Natural killer cell (primary cell): ENCODE measurements around the gene TAS2R42. TPM values are rescaled to one million over a fixed set of nuclear protein-coding genes. Genes with fewer than 3 reads are reported as not detected.

Source experiments
- ATAC-seq, 3 donors: fragments of 150-1000 bp in 2 of 3; fragments of 200-7000 bp in 1 of 3; cut with Tn5 transposase; 1 replicate in 1 of 3; 2 replicates in 2 of 3; pipeline ENCODE4 v1.10.0; 2021; ENCODE audit warnings: mild to moderate bottlenecking in 2 of 3, moderate library complexity in 2 of 3
- DNase-seq, 2 donors: peaks; one replicate each; pipeline versions ENCODE4 v3.0.0 to v3.0.0-alpha.2; 2013 to 2021; ENCODE audit warnings: mixed read lengths in 1 of 2
- H3K27ac ChIP-seq: one replicate; pipeline ENCODE4 v1.5.1; 2013; ENCODE audit warnings: mild to moderate bottlenecking, low read length
- H3K27me3 ChIP-seq: one replicate; pipeline ENCODE4 v1.6.1; 2013; ENCODE audit warnings: low read length; ENCODE audit not compliant: control insufficient read depth, insufficient read depth
- H3K36me3 ChIP-seq: one replicate; pipeline ENCODE4 v1.6.1; 2013; ENCODE audit warnings: low read length; ENCODE audit not compliant: control insufficient read depth, insufficient read depth
- H3K4me1 ChIP-seq: one replicate; pipeline ENCODE4 v1.6.1; 2013; ENCODE audit warnings: low read length; ENCODE audit not compliant: control insufficient read depth, insufficient read depth
- H3K4me3 ChIP-seq: one replicate; pipeline ENCODE4 v1.5.1; 2013; ENCODE audit warnings: low read length
- H3K9me3 ChIP-seq: one replicate; pipeline ENCODE4 v1.6.1; 2013; ENCODE audit warnings: low read length; ENCODE audit not compliant: control insufficient read depth, insufficient read depth
- H3K27ac Mint-ChIP-seq, 2 donors: one replicate each; pipeline ENCODE4 v1.8.0; 2022; ENCODE audit warnings: mild to moderate bottlenecking in 2 of 2, mixed read lengths in 2 of 2, moderate library complexity in 1 of 2
- H3K27me3 Mint-ChIP-seq, 2 donors: one replicate each; pipeline ENCODE4 v1.8.0; 2022; ENCODE audit warnings: low read depth in 2 of 2, mixed read lengths in 2 of 2
- H3K36me3 Mint-ChIP-seq: one replicate; pipeline ENCODE4 v1.8.0; 2022; ENCODE audit warnings: mixed read lengths
- H3K4me1 Mint-ChIP-seq, 2 donors: one replicate each; pipeline ENCODE4 v1.8.0; 2022; ENCODE audit warnings: mixed read lengths in 2 of 2
- H3K4me3 Mint-ChIP-seq: one replicate; pipeline ENCODE4 v1.8.0; 2022; ENCODE audit warnings: mild to moderate bottlenecking, moderate library complexity, mixed read lengths
- H3K9me3 Mint-ChIP-seq, 2 donors: one replicate each; pipeline ENCODE4 v1.8.0; 2022; ENCODE audit warnings: mixed read lengths in 2 of 2
- CTCF ChIP-seq: fragments of 200-600 bp; IDR thresholded peaks from one replicate; pipeline ENCODE4 v1.8.0; 2022; ENCODE audit warnings: antibody characterized with exemption
- WGBS: methylation state at CpG from one replicate; pipeline ENCODE4 v1.1.7; 2013; ENCODE audit warnings: missing lambda C conversion rate; ENCODE audit not compliant: insufficient coverage; 5-methylcytosine and 5-hydroxymethylcytosine counted together
- intact Hi-C: fragments of 100-400 bp; cut with micrococcal nuclease; formaldehyde crosslinking; loops from one replicate; pipeline ENCODE4 v1.14.2; 2022
- total RNA-seq, 4 donors: library from RNA; stranded (reverse); fragments of 120-200 nt in 1 of 4; gene quantifications; one replicate each; pipeline versions ENCODE4 v1.2.3 to v1.2.4, GENCODE V29; 2013 to 2022

TAS2R42 gene
- total RNA-seq, 3 donors from 2014 or later (not counting 1 experiment from before 2014, with no cell fraction given): not detected

DNA sequence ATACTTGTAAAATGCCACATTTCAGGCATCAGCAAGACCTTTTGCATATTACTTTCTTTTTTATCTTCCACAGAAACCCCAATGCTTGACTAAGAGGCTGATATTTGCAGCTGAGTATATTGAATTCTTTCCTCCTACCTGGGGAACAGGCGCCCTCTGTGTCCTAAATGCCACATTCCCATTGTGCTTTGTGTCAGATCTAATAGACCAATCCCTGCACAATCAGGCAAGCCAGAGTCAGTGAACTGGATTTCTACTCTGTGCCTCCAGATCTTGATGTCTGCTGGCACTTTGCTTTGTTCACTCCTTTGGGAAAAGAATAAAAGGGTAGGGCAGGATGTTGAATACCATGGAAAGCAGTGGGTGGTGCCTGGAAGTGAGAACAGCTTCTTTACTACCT is 22.4 kb upstream of the TAS2R42 start:
- no peak for DNase-seq
- no peaks in the 10 kb centered on the region for H3K36me3 ChIP-seq
- WGBS: 95% methylated on average over 1 of the region's 1 CpG
- Mint-ChIP-seq H3K27me3 (no peaks in the 10 kb centered on the region), H3K4me1 (no peaks in the 10 kb centered on the region), H3K9me3 (no peaks in the 10 kb centered on the region), H3K27ac (no peak overlapping the region), H3K4me3 (no peak overlapping the region), H3K36me3 (peaks cover 4% of the 10 kb centered on the region)
- H3K27me3 ChIP-seq: no peaks in the 10 kb centered on the region
- intact Hi-C loops: no loop called here
- H3K4me1 ChIP-seq: no peaks in the 10 kb centered on the region
- no peak for TF ChIP-seq CTCF
- no peaks in the 10 kb centered on the region for H3K9me3 ChIP-seq
- no peak for ATAC-seq
- H3K27ac ChIP-seq: no peak overlapping the region
- H3K4me3 ChIP-seq: no peak overlapping the region

DNA sequence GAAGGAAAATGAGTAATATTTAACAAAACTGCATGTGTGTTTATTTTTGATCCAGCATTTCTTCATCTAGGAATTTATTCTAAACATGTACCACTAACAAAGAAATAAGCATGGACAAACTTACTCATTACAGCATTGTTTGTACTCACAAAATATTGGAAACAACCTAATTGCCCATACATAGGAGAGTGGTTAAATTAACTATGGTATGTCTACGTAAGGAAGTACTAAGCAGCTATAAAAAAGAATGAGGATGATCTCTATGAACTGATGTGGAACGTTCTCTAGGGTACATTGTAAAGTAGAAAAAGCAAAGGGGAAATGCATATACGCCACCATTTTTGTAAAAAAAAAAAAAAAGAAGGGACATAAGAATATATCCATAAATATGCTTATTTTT is 17.4 kb upstream of the TAS2R42 start:
- no peak for TF ChIP-seq CTCF
- intact Hi-C loops: no loop called here
- 85% methylated on average over 2 of the region's 3 CpGs for WGBS

GRCh38 chr12:11202811-11203210 is 16.1 kb upstream of the TAS2R42 start:
- Histone ChIP-seq H3K36me3 (no peaks in the 10 kb centered on the region), H3K27me3 (no peaks in the 10 kb centered on the region), H3K9me3 (no peaks in the 10 kb centered on the region), H3K4me1 (no peaks in the 10 kb centered on the region), H3K4me3 (no peak overlapping the region), H3K27ac (no peak overlapping the region)
- no peak for ATAC-seq
- Mint-ChIP-seq H3K27me3 (no peaks in the 10 kb centered on the region), H3K4me3 (no peak overlapping the region), H3K4me1 (no peaks in the 10 kb centered on the region), H3K36me3 (no peaks in the 10 kb centered on the region), H3K9me3 (no peaks in the 10 kb centered on the region), H3K27ac (no peak overlapping the region)
- TF ChIP-seq CTCF: no peak
- intact Hi-C loops: no loop called here
- DNase-seq: no peak

More for the DNA sequence above, 17.4 kb upstream of the TAS2R42 start:
- H3K27ac ChIP-seq: no peak overlapping the region
- DNase-seq: no peak
- no peaks in the 10 kb centered on the region for H3K9me3 ChIP-seq
- no peak overlapping the region for H3K4me3 ChIP-seq
- Mint-ChIP-seq H3K36me3 (no peaks in the 10 kb centered on the region), H3K27me3 (no peaks in the 10 kb centered on the region), H3K4me3 (no peak overlapping the region), H3K27ac (no peak overlapping the region), H3K4me1 (no peaks in the 10 kb centered on the region), H3K9me3 (no peaks in the 10 kb centered on the region)
- no peaks in the 10 kb centered on the region for H3K4me1 ChIP-seq
- H3K36me3 ChIP-seq: no peaks in the 10 kb centered on the region
- H3K27me3 ChIP-seq: no peaks in the 10 kb centered on the region
- ATAC-seq: no peak

GRCh38 chr12:11183011-11183410 is 3.7 kb downstream of the TAS2R42 start:
- no peaks in the 10 kb centered on the region for H3K4me1 Mint-ChIP-seq
- intact Hi-C loops: no loop called here
- Histone ChIP-seq H3K27ac (no peak overlapping the region), H3K27me3 (no peaks in the 10 kb centered on the region), H3K4me1 (no peaks in the 10 kb centered on the region), H3K4me3 (no peak overlapping the region), H3K36me3 (no peaks in the 10 kb centered on the region), H3K9me3 (no peaks in the 10 kb centered on the region)
- no peak for DNase-seq
- TF ChIP-seq CTCF: no peak
- no peak for ATAC-seq
- H3K9me3 Mint-ChIP-seq: no peaks in the 10 kb centered on the region
- no peaks in the 10 kb centered on the region for H3K27me3 Mint-ChIP-seq
- no peak overlapping the region for H3K4me3 Mint-ChIP-seq
- H3K27ac Mint-ChIP-seq: no peak overlapping the region
- no peaks in the 10 kb centered on the region for H3K36me3 Mint-ChIP-seq
